ENCODE measurements around the gene IRAK2.

GRCh38 chr3:10251006-10251405 is 86.3 kb downstream of the IRAK2 start:
- TF ChIP-seq CTCF (IDR thresholded peaks at IDR 0.05) (no peak), POLR2A (IDR thresholded peaks at IDR 0.05) (no peak)

Measured in uterus (tissue), 2 donors.